Measurements from ENCODE around the gene PTGFR.

DNA sequence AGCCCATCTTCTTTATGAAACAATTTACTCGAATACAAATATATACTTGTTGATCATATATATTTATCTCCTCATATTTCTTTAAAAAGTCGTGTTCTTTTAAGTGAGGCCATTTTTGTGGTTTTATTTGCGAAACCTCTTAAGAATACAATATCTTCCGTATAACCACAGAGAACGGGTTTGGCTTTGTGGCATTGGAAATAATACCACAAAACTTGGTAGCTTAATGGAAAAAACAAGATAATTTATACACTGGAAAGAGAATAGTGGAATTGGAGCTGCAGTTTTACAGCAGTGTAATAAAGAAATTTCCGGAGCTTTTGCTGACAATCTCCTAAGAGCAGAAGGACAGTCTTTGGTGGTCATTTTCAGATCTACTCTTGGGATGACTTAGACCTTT lies 29.4 kb downstream of the PTGFR start:
- TF ChIP-seq, protein P1, sequence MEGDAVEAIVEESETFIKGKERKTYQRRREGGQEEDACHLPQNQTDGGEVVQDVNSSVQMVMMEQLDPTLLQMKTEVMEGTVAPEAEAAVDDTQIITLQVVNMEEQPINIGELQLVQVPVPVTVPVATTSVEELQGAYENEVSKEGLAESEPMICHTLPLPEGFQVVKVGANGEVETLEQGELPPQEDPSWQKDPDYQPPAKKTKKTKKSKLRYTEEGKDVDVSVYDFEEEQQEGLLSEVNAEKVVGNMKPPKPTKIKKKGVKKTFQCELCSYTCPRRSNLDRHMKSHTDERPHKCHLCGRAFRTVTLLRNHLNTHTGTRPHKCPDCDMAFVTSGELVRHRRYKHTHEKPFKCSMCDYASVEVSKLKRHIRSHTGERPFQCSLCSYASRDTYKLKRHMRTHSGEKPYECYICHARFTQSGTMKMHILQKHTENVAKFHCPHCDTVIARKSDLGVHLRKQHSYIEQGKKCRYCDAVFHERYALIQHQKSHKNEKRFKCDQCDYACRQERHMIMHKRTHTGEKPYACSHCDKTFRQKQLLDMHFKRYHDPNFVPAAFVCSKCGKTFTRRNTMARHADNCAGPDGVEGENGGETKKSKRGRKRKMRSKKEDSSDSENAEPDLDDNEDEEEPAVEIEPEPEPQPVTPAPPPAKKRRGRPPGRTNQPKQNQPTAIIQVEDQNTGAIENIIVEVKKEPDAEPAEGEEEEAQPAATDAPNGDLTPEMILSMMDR (IDR thresholded peaks at IDR 0.05; ENCODE audit: low read depth, low read length) = no peak
- TF ChIP-seq POLR2A (IDR thresholded peaks at IDR 0.05; ENCODE audit: extremely low read depth, insufficient read length) = no peak

All from NB4 (cell line).